SW480 (cell line): Measurements from ENCODE around the gene PPP2R3C.
"Not testable (repeated sequence)": the region's sequence is repeated elsewhere in the genome, so short reads cannot be mapped to it uniquely, and the experiment has no call there.

Experiments used
- DNase-seq: peaks from one replicate; pipeline ENCODE4 v3.0.0-alpha.2; 2016; ENCODE audit warnings: low spot score

Gene PPP2R3C

GRCh38 chr14:35052637-35053036 is 69.2 kb downstream of the PPP2R3C start:
- no peak for DNase-seq

- peak; percentile 47 for DNase-seq
Measured at GRCh38 chr14:35051796-35052195, 70.0 kb downstream of the PPP2R3C start.

- DNase-seq, result no peak
Measured at GRCh38 chr14:35050652-35051051, 71.1 kb downstream of the PPP2R3C start.

- DNase-seq, result no peak
Measured at GRCh38 chr14:35047976-35048513, 73.7 kb downstream of the PPP2R3C start.

- peak; percentile 55 for DNase-seq
Measured at GRCh38 chr14:35046751-35047536, 74.8 kb downstream of the PPP2R3C start.

GRCh38 chr14:35046048-35046750 is 75.6 kb downstream of the PPP2R3C start, which contains the start of gene FAM177A1:
Gene FAM177A1, plus strand, starts transcription at chr14:35046272. Its CDS starts 192 bp downstream, at chr14:35046464.
- DNase-seq, result peak; percentile 96

GRCh38 chr14:35045798-35046047 is 76.1 kb downstream of the PPP2R3C start:
- DNase-seq, result no peak

GRCh38 chr14:35044939-35045797 is 76.6 kb downstream of the PPP2R3C start:
- no peak for DNase-seq

- DNase-seq, result no peak
Measured at GRCh38 chr14:35043046-35043445, 78.7 kb downstream of the PPP2R3C start.

- DNase-seq, result no peak
Measured at GRCh38 chr14:35042632-35043031, 79.2 kb downstream of the PPP2R3C start.

GRCh38 chr14:35038312-35038711 is 83.5 kb downstream of the PPP2R3C start:
- not testable (repeated sequence) for DNase-seq
